HUES6 (cell line): ENCODE data around the gene SLC9A9.
"Not testable (repeated sequence)": the region's sequence is repeated elsewhere in the genome, so short reads cannot be mapped to it uniquely, and the experiment has no call there.

Experiments used
- H3K27ac ChIP-seq: 2 replicates; pipeline ENCODE4 v1.7.0; 2013; ENCODE audit warnings: low read depth, mild to moderate bottlenecking, low read length, inconsistent platforms
- H3K27me3 ChIP-seq: 2 replicates; pipeline ENCODE4 v1.6.1; 2013; ENCODE audit warnings: low read length; ENCODE audit not compliant: control insufficient read depth, insufficient read depth
- H3K36me3 ChIP-seq: 2 replicates; pipeline ENCODE4 v1.6.1; 2013; ENCODE audit warnings: low read length; ENCODE audit not compliant: control insufficient read depth, insufficient read depth
- H3K4me1 ChIP-seq: 2 replicates; pipeline ENCODE4 v1.6.1; 2013; ENCODE audit warnings: low read length; ENCODE audit not compliant: control insufficient read depth, insufficient read depth
- H3K4me3 ChIP-seq: 2 replicates; pipeline ENCODE4 v1.5.1; 2013; ENCODE audit warnings: low read depth, low read length
- H3K9ac ChIP-seq: one replicate; pipeline ENCODE4 v1.6.1; 2013; ENCODE audit warnings: mild to moderate bottlenecking, low read length
- H3K9me3 ChIP-seq: 2 replicates; pipeline ENCODE4 v1.6.1; 2013; ENCODE audit warnings: low read depth, low read length; ENCODE audit not compliant: control insufficient read depth, insufficient read depth

Gene SLC9A9

DNA sequence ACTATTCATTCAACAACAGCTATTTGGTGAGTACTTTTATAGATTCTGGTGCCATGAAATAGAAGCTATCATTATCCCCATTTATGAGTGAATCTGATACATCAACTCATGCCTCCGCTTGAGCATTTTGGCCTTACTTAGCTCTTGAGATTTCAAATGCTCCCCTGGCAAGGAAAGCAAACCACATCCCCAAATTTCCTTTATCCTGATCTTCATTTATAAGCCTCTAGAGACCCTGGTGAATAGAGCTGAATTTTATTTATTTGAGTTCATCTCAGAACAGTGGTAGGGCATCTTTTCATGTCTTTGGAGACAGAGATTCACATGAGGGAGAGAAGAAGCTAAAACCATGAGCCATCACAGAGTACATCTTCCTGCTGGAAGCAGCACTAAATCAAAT is 317.2 kb downstream of the SLC9A9 start:
- no peaks in the 10 kb centered on the region for H3K27me3 ChIP-seq
- H3K27ac ChIP-seq, result no peak overlapping the region
- no peak overlapping the region for H3K4me3 ChIP-seq
- no peaks in the 10 kb centered on the region for H3K9me3 ChIP-seq
- no peaks in the 10 kb centered on the region for H3K36me3 ChIP-seq
- no peak overlapping the region for H3K9ac ChIP-seq
- H3K4me1 ChIP-seq, result no peaks in the 10 kb centered on the region

GRCh38 chr3:143529798-143530197 is 318.5 kb downstream of the SLC9A9 start:
- H3K27me3 ChIP-seq, result no peaks in the 10 kb centered on the region
- H3K4me1 ChIP-seq, result no peaks in the 10 kb centered on the region
- H3K9me3 ChIP-seq, result no peaks in the 10 kb centered on the region
- no peak overlapping the region for H3K4me3 ChIP-seq
- no peaks in the 10 kb centered on the region for H3K36me3 ChIP-seq
- H3K9ac ChIP-seq, result no peak overlapping the region
- H3K27ac ChIP-seq, result no peak overlapping the region

GRCh38 chr3:143529018-143529478 is 319.2 kb downstream of the SLC9A9 start:
- H3K27ac ChIP-seq, result no peak overlapping the region
- no peaks in the 10 kb centered on the region for H3K27me3 ChIP-seq
- H3K4me1 ChIP-seq, result no peaks in the 10 kb centered on the region
- no peaks in the 10 kb centered on the region for H3K9me3 ChIP-seq
- H3K9ac ChIP-seq, result no peak overlapping the region
- no peak overlapping the region for H3K4me3 ChIP-seq
- no peaks in the 10 kb centered on the region for H3K36me3 ChIP-seq

DNA sequence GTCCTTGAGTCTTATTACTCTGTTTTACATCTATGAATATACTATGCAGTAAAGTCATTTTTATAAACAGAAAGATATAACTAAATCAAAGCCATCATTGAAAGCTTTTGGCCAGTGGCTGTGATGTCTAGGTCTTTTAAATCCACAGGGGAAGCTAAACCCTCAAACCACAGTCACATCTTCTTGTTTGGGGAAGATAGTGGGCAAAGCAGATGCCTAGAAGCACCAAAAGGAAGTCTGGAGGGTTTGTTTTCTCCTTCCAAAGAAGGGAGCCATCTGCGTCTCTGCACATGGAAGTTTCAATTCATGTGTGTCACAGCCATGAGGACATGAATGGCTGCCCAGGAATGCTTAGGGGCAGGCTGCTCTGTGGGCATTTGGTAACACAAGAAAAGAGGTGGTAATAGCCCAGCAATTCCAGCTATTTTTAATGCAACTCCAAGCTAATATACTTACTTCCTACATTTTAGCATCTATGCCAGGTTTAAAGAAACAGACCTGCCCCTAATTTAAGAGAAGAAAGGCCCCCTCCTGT is 322.2 kb downstream of the SLC9A9 start:
- no peak overlapping the region for H3K27ac ChIP-seq
- no peak overlapping the region for H3K9ac ChIP-seq
- H3K36me3 ChIP-seq, result no peaks in the 10 kb centered on the region
- no peaks in the 10 kb centered on the region for H3K27me3 ChIP-seq
- no peaks in the 10 kb centered on the region for H3K4me1 ChIP-seq
- no peak overlapping the region for H3K4me3 ChIP-seq
- H3K9me3 ChIP-seq, result no peaks in the 10 kb centered on the region

GRCh38 chr3:143525408-143525807 is 322.9 kb downstream of the SLC9A9 start:
- H3K4me3 ChIP-seq, result no peak overlapping the region
- H3K9ac ChIP-seq, result no peak overlapping the region
- H3K36me3 ChIP-seq, result no peaks in the 10 kb centered on the region
- no peaks in the 10 kb centered on the region for H3K4me1 ChIP-seq
- H3K27me3 ChIP-seq, result no peaks in the 10 kb centered on the region
- H3K27ac ChIP-seq, result no peak overlapping the region
- no peaks in the 10 kb centered on the region for H3K9me3 ChIP-seq

DNA sequence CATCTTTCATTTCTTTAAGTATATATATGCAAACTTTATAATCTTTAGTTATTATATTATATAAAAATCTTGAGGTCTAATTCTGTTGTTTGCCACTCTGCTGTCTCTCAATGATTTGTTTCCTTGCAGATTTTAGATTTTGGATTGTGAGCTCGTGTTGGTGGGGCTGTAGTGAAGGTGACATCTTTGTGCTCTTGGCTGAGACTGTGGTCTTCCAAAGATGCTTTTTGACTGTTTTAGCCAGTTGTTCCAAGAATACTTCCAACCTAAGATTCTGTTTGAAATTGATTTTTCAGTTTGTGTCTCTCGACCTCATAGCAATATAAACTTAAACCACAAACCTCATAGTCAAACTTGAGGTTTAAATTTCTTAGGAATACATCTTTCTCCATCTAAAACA is 326.5 kb downstream of the SLC9A9 start:
- Histone ChIP-seq H3K36me3 (no peaks in the 10 kb centered on the region), H3K27me3 (no peaks in the 10 kb centered on the region), H3K27ac (no peak overlapping the region), H3K4me1 (no peaks in the 10 kb centered on the region), H3K4me3 (no peak overlapping the region), H3K9ac (no peak overlapping the region), H3K9me3 (no peaks in the 10 kb centered on the region)

DNA sequence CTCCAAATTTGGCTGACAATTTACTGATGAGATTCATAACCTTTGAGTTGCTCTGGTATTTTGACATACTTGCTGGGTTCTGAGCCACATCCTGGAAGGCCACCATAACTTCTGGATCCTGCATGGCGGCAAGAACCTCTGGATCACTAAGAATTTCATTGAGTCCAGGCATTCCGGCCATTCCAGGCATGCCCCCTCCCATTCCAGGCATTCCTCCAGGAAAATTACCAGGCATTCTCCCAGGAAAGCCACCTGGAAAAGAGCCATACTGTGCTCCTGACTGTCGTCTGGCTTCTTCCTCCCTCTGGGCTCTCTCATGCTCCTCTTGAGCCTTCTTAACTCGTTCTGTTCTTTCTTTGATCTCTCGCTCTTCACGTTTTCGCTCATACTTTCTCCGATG is 331.1 kb downstream of the SLC9A9 start:
- H3K4me3 ChIP-seq, H3K27ac ChIP-seq, H3K27me3 ChIP-seq, H3K9me3 ChIP-seq, H3K4me1 ChIP-seq, H3K36me3 ChIP-seq, H3K9ac ChIP-seq: not testable (repeated sequence)

- Histone ChIP-seq H3K27me3 (no peaks in the 10 kb centered on the region), H3K27ac (no peak overlapping the region), H3K9me3 (no peaks in the 10 kb centered on the region), H3K9ac (no peak overlapping the region), H3K4me3 (no peak overlapping the region), H3K4me1 (no peaks in the 10 kb centered on the region), H3K36me3 (no peaks in the 10 kb centered on the region)
These were observed 333.4 kb downstream of the SLC9A9 start for GRCh38 chr3:143514874-143515273.

DNA sequence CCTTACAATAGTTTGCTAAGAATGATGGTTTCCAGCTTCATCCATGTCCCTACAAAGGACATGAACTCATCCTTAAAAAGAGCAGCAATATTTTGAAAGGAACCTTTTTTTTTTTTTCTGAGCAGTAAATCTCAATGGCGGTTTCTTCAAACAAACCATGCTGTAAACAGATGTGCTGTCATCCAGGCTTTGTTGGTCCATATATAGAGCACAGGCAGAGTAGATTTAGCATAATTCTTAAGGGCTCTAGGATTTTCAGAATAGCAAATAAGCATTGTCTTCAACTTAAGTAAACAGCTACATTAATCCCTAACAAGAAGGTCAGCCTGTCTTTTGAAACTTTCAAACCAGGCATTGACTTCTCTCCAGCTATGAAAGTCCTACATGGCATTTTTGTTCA is 334.2 kb downstream of the SLC9A9 start:
- Histone ChIP-seq H3K27me3 (no peaks in the 10 kb centered on the region), H3K4me3 (no peak overlapping the region), H3K36me3 (no peaks in the 10 kb centered on the region), H3K4me1 (no peaks in the 10 kb centered on the region), H3K9me3 (no peaks in the 10 kb centered on the region), H3K27ac (no peak overlapping the region), H3K9ac (no peak overlapping the region)

- H3K9me3 ChIP-seq, result no peaks in the 10 kb centered on the region
- no peak overlapping the region for H3K9ac ChIP-seq
- H3K27ac ChIP-seq, result no peak overlapping the region
- no peaks in the 10 kb centered on the region for H3K27me3 ChIP-seq
- no peak overlapping the region for H3K4me3 ChIP-seq
- H3K36me3 ChIP-seq, result no peaks in the 10 kb centered on the region
- no peaks in the 10 kb centered on the region for H3K4me1 ChIP-seq
These were observed 336.9 kb downstream of the SLC9A9 start for GRCh38 chr3:143511174-143511879.

GRCh38 chr3:143510601-143511000 is 337.7 kb downstream of the SLC9A9 start:
- no peaks in the 10 kb centered on the region for H3K36me3 ChIP-seq
- no peaks in the 10 kb centered on the region for H3K9me3 ChIP-seq
- no peak overlapping the region for H3K4me3 ChIP-seq
- no peak overlapping the region for H3K9ac ChIP-seq
- no peaks in the 10 kb centered on the region for H3K4me1 ChIP-seq
- no peaks in the 10 kb centered on the region for H3K27me3 ChIP-seq
- no peak overlapping the region for H3K27ac ChIP-seq
